NCI-H510A treated with DMSO at 0.1 percent for 48 hours (cell line): ENCODE results near the gene PCNT.
"Not testable (repeated sequence)": the region's sequence is repeated elsewhere in the genome, so short reads cannot be mapped to it uniquely, and the experiment has no call there.

ENCODE experiments used
- DNase-seq: peaks from one replicate; lab custom pipeline; 2025; lab: John Stamatoyannopoulos, UW

Gene PCNT

DNA sequence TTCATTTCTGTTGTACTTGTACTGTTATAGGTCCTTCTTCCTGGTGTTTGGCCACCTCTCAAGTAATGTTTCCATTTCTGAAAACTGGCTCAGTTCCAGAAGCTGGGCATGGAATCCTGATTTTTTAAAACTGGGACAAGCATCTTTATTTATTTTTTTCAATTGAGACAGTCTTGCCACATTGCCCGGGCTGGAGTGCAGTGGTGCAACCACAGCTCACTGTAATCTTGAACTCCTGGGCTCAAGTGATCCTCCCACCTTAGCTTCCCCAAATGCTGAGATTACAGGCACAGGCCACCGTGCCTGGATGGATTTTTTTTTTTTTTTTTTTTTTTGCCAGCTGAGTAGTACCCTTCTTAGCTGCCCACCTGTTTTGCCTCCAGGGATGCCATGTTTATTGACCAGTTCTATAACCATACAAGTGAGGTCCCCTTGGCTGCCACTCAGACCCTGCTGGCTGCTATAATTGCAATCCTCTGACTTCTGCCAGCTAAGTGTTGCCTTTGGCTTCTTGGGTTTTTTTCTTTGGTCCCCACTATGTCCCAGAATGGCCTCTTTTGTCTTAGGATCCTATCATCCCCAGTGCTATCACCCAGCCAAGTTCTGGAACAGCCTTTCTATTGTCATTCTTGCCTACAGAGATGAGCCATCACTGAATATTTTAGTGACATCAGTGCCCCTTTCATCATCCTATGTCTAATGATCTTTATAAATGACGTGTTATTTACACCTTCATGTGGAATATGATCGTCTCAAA, 130.9 kb downstream of the PCNT start:
- no peak for DNase-seq

DNA sequence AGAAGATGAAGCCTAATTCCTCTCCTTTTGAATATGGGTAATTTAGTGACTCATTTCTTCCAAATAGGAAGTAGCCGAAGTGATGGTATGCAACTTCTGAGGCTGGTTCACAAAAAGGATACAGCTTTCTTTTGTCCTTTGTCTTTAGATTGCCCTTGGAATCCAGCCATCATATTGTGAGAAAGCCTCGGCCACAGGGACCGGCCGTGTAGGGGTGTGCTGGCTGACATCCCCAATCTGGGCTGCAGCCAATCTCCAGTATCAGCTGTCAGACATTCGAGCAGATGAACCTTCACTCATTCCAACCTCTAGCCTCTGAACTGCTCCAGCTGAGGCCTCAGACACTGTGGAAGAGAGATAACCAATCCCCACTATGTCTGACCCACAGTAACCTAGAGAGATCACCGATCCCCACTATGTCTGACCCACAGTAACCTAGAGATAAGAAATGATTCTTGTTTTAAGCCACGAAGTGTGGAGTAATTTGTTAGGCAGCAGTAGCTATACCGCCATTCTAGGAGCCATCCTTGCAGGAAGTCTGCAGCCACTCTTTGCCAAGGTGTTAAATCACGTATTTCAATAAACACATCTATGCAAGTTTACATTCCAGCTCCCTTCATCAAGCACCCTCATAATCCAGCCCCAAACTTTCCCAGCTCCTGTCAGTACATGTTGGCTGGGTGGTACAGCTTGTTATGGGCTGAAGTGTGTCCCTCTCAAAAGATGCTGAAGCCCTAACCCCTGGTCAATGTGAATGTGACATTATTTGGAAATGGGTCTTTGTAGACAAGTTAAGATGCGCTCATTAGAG, 131.8 kb downstream of the PCNT start:
- DNase-seq, result no peak

DNA sequence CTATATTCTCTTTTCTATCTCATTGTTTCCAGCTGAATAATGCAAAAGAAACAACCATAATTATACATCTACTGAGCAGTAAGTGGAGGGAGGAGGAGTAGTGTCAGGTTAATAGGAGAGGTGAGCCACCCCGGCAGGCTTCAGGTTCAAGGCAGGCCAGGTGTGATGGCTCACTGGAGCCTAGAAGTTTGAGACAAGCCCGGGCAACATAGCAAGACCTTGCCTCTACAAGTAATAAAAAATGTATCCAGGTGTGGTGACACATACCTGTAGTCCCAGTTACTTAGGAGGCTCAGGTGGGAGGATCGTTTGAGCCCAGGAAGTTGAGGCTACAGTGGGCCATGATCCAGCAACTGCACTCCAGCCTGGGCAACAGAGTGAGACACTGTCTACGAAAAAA, 132.8 kb downstream of the PCNT start:
- DNase-seq, result no peak

DNA sequence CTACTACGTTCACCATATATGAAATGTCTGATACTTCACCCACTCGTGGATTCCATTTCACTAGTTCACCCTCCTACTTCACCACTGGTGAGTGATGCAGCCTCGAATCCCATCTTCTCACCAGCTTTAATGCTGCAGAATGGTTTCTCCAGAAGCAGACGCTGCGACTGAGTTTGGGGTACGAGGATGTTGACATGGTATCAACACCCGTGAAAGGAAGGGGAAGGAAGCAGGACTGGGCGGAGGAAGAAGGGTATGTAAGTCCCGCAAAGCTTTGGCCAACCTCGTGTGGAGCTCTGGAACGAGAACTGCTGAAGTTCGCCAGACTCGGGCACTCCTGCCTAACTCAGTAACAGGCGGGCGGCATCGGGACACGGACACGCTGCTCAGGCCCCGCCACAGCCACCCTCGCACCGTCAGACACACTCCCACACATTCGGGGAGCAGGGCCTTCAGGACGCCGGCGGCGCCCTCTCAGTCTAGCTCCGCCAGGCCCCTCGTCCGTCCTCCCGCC, 133.9 kb downstream of the PCNT start:
- DNase-seq, result no peak

DNA sequence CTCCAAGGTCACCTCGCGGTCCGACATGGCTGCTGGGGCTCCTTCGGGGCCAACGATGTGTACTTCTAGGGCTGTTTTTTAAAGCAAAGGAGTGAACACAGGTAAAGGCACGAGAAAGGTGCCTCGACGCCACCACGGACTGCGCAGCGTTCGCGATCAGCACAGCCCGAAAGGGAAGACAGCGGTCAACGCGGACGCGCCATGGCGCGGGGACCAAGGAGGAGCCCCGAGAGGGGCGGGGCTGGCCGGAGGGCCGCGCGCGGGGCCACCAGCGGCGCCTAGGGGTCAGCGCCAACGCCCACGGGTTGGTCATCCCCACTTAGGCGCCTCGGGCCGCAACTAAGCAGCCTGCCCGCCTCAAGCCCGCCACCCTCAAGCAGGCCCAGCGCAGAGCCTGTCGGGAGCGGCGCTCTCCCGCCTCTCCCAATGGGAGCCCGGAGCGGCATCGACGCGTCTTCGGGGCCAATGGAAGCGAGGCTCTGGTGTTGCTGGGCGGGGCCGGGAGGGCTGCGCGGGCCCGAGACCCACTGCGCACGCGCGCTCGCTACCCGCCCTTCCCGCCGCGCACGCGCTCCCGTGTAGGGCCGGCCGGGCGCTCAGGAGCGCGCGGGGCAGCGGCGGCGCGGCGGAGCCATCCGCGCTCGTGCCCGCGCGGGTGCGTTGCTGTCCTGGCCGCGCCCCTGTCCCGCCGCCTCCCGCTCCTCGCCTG, 134.5 kb downstream of the PCNT start, which contains the start of gene DIP2A:
TSS of gene DIP2A (plus strand) at position 577 of the 709 bp plus-strand sequence. CDS start 241 bp downstream, outside the sequence.
- peak; percentile 94 for DNase-seq

- DNase-seq, result no peak
Measured at GRCh38 chr21:46459024-46459355, 135.0 kb downstream of the PCNT start.

GRCh38 chr21:46459356-46460112, 135.6 kb downstream of the PCNT start:
- no peak for DNase-seq

GRCh38 chr21:46461909-46462308, 138.0 kb downstream of the PCNT start:
- DNase-seq, result no peak

DNA sequence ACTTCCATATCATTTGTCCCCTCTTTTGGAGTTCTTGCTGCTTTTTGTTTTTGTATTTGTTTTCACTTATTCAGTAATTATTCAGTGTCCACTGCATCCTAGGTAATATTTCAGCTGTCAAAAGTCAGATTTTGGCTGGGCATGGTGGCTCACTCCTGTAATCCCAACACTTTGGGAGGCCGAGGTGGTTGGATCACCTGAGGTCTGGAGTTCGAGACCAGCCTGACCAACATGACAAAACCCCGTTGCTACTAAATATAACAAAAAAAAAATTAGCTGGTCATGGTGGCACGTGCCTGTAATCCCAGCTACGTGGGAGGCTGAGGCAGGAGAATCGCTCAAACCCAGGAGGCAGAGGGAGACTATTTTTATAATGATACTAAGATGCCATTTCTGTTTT, 141.2 kb downstream of the PCNT start:
- DNase-seq, result not testable (repeated sequence)

GRCh38 chr21:46465651-46466050, 141.7 kb downstream of the PCNT start:
- no peak for DNase-seq

GRCh38 chr21:46468108-46468774, 144.3 kb downstream of the PCNT start:
- DNase-seq, result no peak

GRCh38 chr21:46469275-46469674, 145.3 kb downstream of the PCNT start:
- no peak for DNase-seq

DNA sequence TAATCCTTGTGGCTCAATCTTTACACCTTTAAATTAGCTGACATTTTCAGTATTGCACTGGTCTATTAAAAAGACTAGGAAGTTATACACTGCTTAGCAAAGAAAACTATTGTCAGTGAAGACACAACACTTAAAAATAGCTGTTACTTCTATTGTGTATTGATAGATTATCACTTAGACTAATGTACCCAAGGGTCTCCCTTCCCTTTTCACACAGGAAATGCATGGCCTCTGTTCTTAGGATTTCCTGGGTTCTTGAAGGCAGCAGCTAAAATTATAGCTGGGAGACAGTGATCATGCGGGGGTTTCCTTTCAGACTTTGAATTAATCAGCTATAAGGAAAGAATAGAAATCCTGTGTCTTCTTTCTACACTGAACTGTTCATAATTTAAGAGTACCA, 147.6 kb downstream of the PCNT start:
- DNase-seq, result no peak

- no peak for DNase-seq
Measured at GRCh38 chr21:46472246-46472645, 148.3 kb downstream of the PCNT start.

GRCh38 chr21:46474382-46474781, 150.4 kb downstream of the PCNT start:
- no peak for DNase-seq

- no peak for DNase-seq
Measured at GRCh38 chr21:46475296-46475695, 151.3 kb downstream of the PCNT start.

GRCh38 chr21:46477765-46478164, 153.8 kb downstream of the PCNT start:
- DNase-seq, result no peak

DNA sequence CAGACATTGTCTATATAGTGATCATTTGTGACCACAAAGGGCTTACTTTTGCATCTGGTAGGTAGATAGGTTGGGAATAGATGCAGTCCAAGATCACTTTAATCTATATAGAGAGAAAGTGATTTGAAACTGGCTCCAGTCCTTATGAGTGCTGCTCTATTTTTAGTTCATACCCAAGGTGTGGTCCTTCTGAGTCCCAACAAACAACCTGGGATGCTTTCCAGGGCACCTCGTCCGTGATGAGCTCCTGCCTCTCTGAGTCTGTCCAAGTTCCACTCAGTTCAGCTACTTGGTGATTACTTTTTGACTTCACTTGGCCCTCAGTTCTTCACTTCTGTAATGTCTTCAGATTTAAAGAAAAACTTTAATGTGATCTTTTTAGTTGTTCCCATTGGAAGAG, 155.0 kb downstream of the PCNT start:
- DNase-seq, result no peak

DNA sequence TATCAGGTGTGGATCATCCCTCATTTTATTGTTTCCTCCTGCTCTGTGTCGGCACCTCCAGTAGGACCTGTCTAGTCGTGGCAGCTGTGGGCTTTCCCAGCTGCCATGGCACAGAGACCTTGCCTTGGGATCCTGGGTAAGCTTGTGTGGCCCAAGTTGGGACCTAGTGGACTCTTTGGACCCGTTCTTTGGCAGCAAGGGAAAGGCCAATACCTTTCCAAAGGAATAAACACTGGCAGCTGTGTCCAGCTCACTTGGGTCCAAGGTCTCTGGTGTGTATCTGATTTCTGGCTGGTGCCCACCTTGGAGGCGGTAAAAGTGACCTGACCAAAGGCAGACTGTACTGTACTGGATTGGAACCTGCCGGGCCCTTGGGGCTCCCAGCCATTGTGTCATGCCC, 156.5 kb downstream of the PCNT start:
- no peak for DNase-seq

GRCh38 chr21:46482225-46482845, 158.4 kb downstream of the PCNT start:
- DNase-seq, result no peak

GRCh38 chr21:46482846-46483231, 158.9 kb downstream of the PCNT start:
- no peak for DNase-seq
